ENCODE data around the gene TXNRD2. TPM values are rescaled to one million over a fixed set of nuclear protein-coding genes. Genes with fewer than 3 reads are reported as not detected.
"Not testable (repeated sequence)": the region's sequence is repeated elsewhere in the genome, so short reads cannot be mapped to it uniquely, and the experiment has no call there.

The TXNRD2 gene
- total RNA-seq, 1 donor from 2014 or later, result 13.6 TPM

GRCh38 chr22:19932367-19933206, 9.0 kb downstream of the TXNRD2 start:
- Histone ChIP-seq H3K4me3 (ENCODE audit: low read length in 3 of 3) (no peak overlapping the region), H3K4me1 (ENCODE audit: control insufficient read depth in 3 of 3, insufficient read depth in 3 of 3, low read length in 3 of 3) (peaks cover 7 to 16% (median 8%) of the 10 kb centered on the region in 3 donors), H3K9me3 (ENCODE audit: control insufficient read depth in 3 of 3, low read length in 3 of 3) (no peaks in the 10 kb centered on the region), H3K27ac (ENCODE audit: low read depth, low read length) (no peak overlapping the region), H3K36me3 (ENCODE audit: control insufficient read depth in 3 of 3, insufficient read depth in 3 of 3, low read length in 3 of 3) (peaks cover 4 to 15% (median 5%) of the 10 kb centered on the region in 3 donors), H3K27me3 (ENCODE audit: control insufficient read depth in 3 of 3, insufficient read depth in 3 of 3, low read length in 3 of 3) (no peaks in the 10 kb centered on the region), H3K9ac (ENCODE audit: low read depth in 1 of 3, low read length in 3 of 3) (peak overlapping the region in 1 of 3 donors; percentile 40)

DNA sequence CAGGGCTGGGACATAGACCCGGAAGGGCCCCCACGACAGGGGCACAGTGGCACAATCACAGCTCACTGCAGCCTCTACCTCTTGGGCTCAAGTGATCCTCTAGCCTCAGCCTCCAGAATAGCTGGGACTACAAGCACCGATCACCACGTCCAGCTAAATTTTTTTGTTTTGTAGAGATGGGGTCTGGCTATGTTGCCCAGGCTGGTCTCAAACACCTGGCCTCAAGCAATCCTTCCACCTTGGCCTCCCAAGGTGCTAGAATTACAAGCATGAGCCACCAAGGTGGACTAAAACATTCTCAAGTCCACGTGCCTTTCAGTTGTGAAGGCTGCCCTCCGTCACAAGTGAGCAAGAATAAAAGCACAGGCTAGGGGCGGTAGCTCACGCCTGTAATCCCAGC, 10.1 kb downstream of the TXNRD2 start:
- no peak overlapping the region for H3K4me3 ChIP-seq (ENCODE audit: low read length in 3 of 3)
- peaks cover 7 to 16% (median 8%) of the 10 kb centered on the region in 3 donors for H3K4me1 ChIP-seq (ENCODE audit: control insufficient read depth in 3 of 3, insufficient read depth in 3 of 3, low read length in 3 of 3)
- peaks cover 4 to 15% (median 5%) of the 10 kb centered on the region in 3 donors for H3K36me3 ChIP-seq (ENCODE audit: control insufficient read depth in 3 of 3, insufficient read depth in 3 of 3, low read length in 3 of 3)
- H3K27me3 ChIP-seq (ENCODE audit: control insufficient read depth in 3 of 3, insufficient read depth in 3 of 3, low read length in 3 of 3), result no peaks in the 10 kb centered on the region
- no peaks in the 10 kb centered on the region for H3K9me3 ChIP-seq (ENCODE audit: control insufficient read depth in 3 of 3, low read length in 3 of 3)
- H3K27ac ChIP-seq (ENCODE audit: low read depth, low read length), result no peak overlapping the region
- H3K9ac ChIP-seq (ENCODE audit: low read depth in 1 of 3, low read length in 3 of 3), result no peak overlapping the region

- Histone ChIP-seq H3K9me3 (ENCODE audit: control insufficient read depth in 3 of 3, low read length in 3 of 3) (no peaks in the 10 kb centered on the region), H3K36me3 (ENCODE audit: control insufficient read depth in 3 of 3, insufficient read depth in 3 of 3, low read length in 3 of 3) (peaks cover 4 to 15% (median 5%) of the 10 kb centered on the region in 3 donors), H3K27ac (ENCODE audit: low read depth, low read length) (no peak overlapping the region), H3K4me1 (ENCODE audit: control insufficient read depth in 3 of 3, insufficient read depth in 3 of 3, low read length in 3 of 3) (peaks cover 7 to 16% (median 8%) of the 10 kb centered on the region in 3 donors), H3K4me3 (ENCODE audit: low read length in 3 of 3) (no peak overlapping the region), H3K9ac (ENCODE audit: low read depth in 1 of 3, low read length in 3 of 3) (no peak overlapping the region), H3K27me3 (ENCODE audit: control insufficient read depth in 3 of 3, insufficient read depth in 3 of 3, low read length in 3 of 3) (no peaks in the 10 kb centered on the region)
Observed at GRCh38 chr22:19930551-19931486, 10.8 kb downstream of the TXNRD2 start.

GRCh38 chr22:19929586-19930550, 11.8 kb downstream of the TXNRD2 start:
- peaks cover 7 to 16% (median 8%) of the 10 kb centered on the region in 3 donors for H3K4me1 ChIP-seq (ENCODE audit: control insufficient read depth in 3 of 3, insufficient read depth in 3 of 3, low read length in 3 of 3)
- H3K36me3 ChIP-seq (ENCODE audit: control insufficient read depth in 3 of 3, insufficient read depth in 3 of 3, low read length in 3 of 3), result peaks cover 4 to 15% (median 5%) of the 10 kb centered on the region in 3 donors
- H3K9ac ChIP-seq (ENCODE audit: low read depth in 1 of 3, low read length in 3 of 3), result no peak overlapping the region
- no peak overlapping the region for H3K27ac ChIP-seq (ENCODE audit: low read depth, low read length)
- no peak overlapping the region for H3K4me3 ChIP-seq (ENCODE audit: low read length in 3 of 3)
- H3K27me3 ChIP-seq (ENCODE audit: control insufficient read depth in 3 of 3, insufficient read depth in 3 of 3, low read length in 3 of 3), result no peaks in the 10 kb centered on the region
- H3K9me3 ChIP-seq (ENCODE audit: control insufficient read depth in 3 of 3, low read length in 3 of 3), result no peaks in the 10 kb centered on the region

- Histone ChIP-seq H3K9ac (ENCODE audit: low read depth in 1 of 3, low read length in 3 of 3) (no peak overlapping the region), H3K9me3 (ENCODE audit: control insufficient read depth in 3 of 3, low read length in 3 of 3) (no peaks in the 10 kb centered on the region), H3K36me3 (ENCODE audit: control insufficient read depth in 3 of 3, insufficient read depth in 3 of 3, low read length in 3 of 3) (peaks cover 4 to 15% (median 5%) of the 10 kb centered on the region in 3 donors), H3K4me3 (ENCODE audit: low read length in 3 of 3) (no peak overlapping the region), H3K27me3 (ENCODE audit: control insufficient read depth in 3 of 3, insufficient read depth in 3 of 3, low read length in 3 of 3) (no peaks in the 10 kb centered on the region), H3K27ac (ENCODE audit: low read depth, low read length) (no peak overlapping the region), H3K4me1 (ENCODE audit: control insufficient read depth in 3 of 3, insufficient read depth in 3 of 3, low read length in 3 of 3) (peaks cover 8 to 12% (median 8%) of the 10 kb centered on the region in 3 donors)
Observed at GRCh38 chr22:19928207-19928606, 13.4 kb downstream of the TXNRD2 start.

DNA sequence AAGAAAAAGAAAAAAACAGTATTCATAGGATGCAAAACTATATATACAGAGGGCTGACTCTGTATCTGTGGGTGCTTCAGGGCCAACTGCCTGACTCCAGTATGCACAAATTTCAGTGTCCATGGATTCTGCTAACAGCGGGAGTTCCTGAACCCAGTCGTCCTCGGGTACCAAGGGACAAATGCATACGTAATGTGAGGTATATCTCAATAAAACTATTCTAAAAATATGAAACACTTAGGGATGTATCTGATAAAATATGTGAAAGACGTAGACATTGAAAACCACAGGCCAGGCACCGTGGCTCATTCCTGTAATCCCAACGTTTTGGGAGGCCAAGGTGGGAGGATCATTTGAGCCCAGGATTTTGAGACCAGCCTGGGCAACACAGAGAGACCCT, 13.9 kb downstream of the TXNRD2 start:
- H3K9ac ChIP-seq (ENCODE audit: low read depth in 1 of 3, low read length in 3 of 3), result no peak overlapping the region
- H3K4me1 ChIP-seq (ENCODE audit: control insufficient read depth in 3 of 3, insufficient read depth in 3 of 3, low read length in 3 of 3), result peaks cover 5 to 8% (median 7%) of the 10 kb centered on the region in 3 donors
- H3K27me3 ChIP-seq (ENCODE audit: control insufficient read depth in 3 of 3, insufficient read depth in 3 of 3, low read length in 3 of 3), result no peaks in the 10 kb centered on the region
- H3K36me3 ChIP-seq (ENCODE audit: control insufficient read depth in 3 of 3, insufficient read depth in 3 of 3, low read length in 3 of 3), result peaks cover 4 to 15% (median 5%) of the 10 kb centered on the region in 3 donors
- H3K27ac ChIP-seq (ENCODE audit: low read depth, low read length), result no peak overlapping the region
- H3K4me3 ChIP-seq (ENCODE audit: low read length in 3 of 3), result no peak overlapping the region
- H3K9me3 ChIP-seq (ENCODE audit: control insufficient read depth in 3 of 3, low read length in 3 of 3), result no peaks in the 10 kb centered on the region

GRCh38 chr22:19926028-19926427, 15.6 kb downstream of the TXNRD2 start:
- H3K9ac ChIP-seq (ENCODE audit: low read depth in 1 of 3, low read length in 3 of 3); H3K27me3 ChIP-seq (ENCODE audit: control insufficient read depth in 3 of 3, insufficient read depth in 3 of 3, low read length in 3 of 3): not testable (repeated sequence)

GRCh38 chr22:19923914-19924513, 17.6 kb downstream of the TXNRD2 start:
- Histone ChIP-seq H3K9me3 (ENCODE audit: control insufficient read depth in 3 of 3, low read length in 3 of 3) (no peaks in the 10 kb centered on the region), H3K9ac (ENCODE audit: low read depth in 1 of 3, low read length in 3 of 3) (no peak overlapping the region), H3K4me1 (ENCODE audit: control insufficient read depth in 3 of 3, insufficient read depth in 3 of 3, low read length in 3 of 3) (peaks cover 0 to 2% (median 0%) of the 10 kb centered on the region in 3 donors), H3K27me3 (ENCODE audit: control insufficient read depth in 3 of 3, insufficient read depth in 3 of 3, low read length in 3 of 3) (no peaks in the 10 kb centered on the region), H3K36me3 (ENCODE audit: control insufficient read depth in 3 of 3, insufficient read depth in 3 of 3, low read length in 3 of 3) (peaks cover 0 to 4% (median 2%) of the 10 kb centered on the region in 3 donors), H3K4me3 (ENCODE audit: low read length in 3 of 3) (no peak overlapping the region), H3K27ac (ENCODE audit: low read depth, low read length) (no peak overlapping the region)

More at GRCh38 chr22:19926028-19926427, 15.6 kb downstream of the TXNRD2 start:
- not testable (repeated sequence) for H3K9me3 ChIP-seq (ENCODE audit: control insufficient read depth in 3 of 3, low read length in 3 of 3); H3K4me3 ChIP-seq (ENCODE audit: low read length in 3 of 3); H3K27ac ChIP-seq (ENCODE audit: low read depth, low read length); H3K4me1 ChIP-seq (ENCODE audit: control insufficient read depth in 3 of 3, insufficient read depth in 3 of 3, low read length in 3 of 3)
- H3K36me3 ChIP-seq (ENCODE audit: control insufficient read depth in 3 of 3, insufficient read depth in 3 of 3, low read length in 3 of 3), result peaks cover 4 to 14% (median 5%) of the 10 kb centered on the region in 3 donors

All from skeletal muscle tissue (tissue), 4 donors.